HG03025 (cell line): ENCODE measurements around the gene DENND5A.

ENCODE experiments used
- ATAC-seq: cut with Tn5 transposase; IDR thresholded peaks from one replicate; pipeline ENCODE4 v1.9.1; 2021; ENCODE audit warnings: mild to moderate bottlenecking, moderate library complexity; ENCODE audit not compliant: unreplicated experiment, low FRiP score

DENND5A gene

GRCh38 chr11:9142732-9143131 lies 122.4 kb downstream of the DENND5A start:
- no peak for ATAC-seq

GRCh38 chr11:9141186-9141585 lies 124.0 kb downstream of the DENND5A start:
- no peak for ATAC-seq

DNA sequence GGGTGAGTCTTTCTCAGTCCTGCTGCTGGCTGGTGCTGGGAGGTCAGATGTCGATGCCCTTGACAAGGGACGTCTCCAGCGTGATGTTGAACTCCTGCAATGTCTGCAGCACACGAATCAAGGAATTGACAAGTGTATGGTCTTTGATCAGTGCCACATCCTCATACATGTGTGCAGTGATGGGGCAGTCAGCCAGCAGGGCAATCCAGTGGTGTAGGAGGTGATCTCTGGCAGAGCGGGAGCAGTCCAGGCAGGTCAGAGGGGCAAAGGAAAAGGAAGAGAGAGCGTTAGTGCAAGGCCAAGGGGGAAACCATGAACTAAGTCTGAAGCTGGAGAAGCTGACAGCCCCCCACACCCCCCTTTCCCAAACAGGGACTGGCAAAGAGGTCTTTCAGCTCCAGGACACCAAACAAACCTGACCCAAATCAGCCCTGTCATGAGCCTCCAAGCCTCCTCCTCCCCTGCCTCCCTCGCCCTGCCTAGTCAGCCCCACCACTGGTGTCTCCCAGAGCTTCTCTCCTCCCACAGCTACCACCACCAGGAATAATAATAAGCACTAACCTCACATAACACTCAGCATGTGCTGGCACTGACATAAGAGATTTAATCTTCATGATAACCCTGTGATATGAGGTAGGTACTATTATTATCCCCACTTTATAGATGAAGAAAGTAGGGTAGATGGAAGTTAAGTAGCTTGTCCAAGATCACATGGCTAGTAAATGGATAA lies 125.4 kb downstream of the DENND5A start:
- ATAC-seq, result no peak

DNA sequence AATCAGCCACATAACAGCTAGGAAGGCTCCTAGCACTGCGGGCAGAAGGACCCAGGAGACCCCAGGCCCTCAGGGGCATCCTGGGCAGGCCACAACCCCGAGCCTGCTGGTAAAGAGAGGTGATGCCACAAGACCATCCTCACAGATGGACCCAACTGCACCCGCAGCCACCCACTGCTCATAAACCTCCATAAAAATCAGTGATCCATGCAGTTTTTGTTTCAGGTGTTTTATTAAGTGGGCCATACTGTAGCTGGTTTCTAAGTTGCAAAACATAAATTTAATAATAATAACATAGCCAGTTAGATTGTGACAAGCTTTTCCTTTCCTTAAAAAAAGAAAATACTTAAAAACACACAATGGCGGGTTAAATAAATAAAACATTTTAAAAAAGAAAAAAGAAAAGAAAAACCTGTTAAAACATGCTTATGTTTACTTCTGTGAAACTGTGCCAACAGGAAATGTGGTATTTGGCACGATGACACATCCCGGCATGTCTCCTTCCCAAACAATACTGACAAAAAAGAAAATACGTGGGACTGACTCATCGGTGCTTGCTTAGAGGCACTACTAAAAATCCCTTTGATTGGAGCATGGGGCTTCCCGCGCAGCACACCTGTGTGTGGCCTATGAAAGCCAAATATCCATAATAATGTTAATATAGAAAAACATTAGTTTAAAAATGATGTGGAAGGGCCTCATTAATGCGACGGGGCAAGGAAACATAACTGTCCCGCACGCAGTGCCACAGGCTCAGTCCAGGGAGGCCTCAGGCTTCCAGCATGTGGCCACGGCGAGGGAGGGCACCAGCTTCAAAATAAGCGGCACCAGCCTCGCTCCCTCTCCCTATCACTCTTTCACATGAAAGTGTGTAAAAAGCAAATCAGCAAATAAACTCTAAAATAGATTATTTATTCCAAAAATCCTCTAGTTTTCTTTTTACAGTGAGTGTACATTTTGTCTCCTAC lies 126.3 kb downstream of the DENND5A start:
- ATAC-seq, result no peak

DNA sequence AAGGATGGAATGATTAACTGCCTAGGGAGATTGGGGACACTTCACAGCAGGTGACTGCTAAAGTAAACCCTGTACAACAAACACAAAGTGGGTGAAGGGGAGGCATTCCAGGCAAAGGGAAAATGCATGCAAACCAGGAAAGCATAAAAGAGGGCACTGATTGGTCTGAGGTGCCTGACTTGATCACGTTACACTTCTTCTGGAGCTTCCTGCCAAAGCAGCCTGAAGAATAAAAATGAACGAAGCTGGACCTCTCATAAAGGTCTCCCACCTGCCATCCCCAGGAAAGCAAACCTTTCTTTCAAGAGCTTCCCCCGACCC lies 127.1 kb downstream of the DENND5A start:
- no peak for ATAC-seq

GRCh38 chr11:9137293-9138132 lies 127.6 kb downstream of the DENND5A start:
- no peak for ATAC-seq

- ATAC-seq, result no peak
Observed at GRCh38 chr11:9136741-9137140, 128.4 kb downstream of the DENND5A start.

DNA sequence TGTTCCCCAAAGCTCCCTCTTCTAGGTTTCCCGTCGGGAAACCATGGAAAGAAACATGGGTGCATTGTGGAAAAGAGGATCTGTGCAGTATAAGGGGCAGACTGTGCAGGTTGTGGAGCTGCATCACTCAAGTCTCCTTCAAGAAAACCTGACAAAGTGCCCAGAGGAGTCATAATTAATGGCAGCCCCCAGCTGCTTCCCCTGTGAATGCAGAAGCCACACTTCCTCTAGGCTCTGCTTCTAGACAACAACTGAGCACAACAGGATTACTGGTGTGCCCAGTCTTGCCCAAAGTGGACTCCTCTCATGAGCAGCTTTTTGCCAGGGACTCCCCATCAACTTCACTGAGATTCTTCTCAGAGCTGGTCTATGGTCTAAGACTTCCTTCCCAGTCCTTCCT lies 131.2 kb downstream of the DENND5A start:
- no peak for ATAC-seq

DNA sequence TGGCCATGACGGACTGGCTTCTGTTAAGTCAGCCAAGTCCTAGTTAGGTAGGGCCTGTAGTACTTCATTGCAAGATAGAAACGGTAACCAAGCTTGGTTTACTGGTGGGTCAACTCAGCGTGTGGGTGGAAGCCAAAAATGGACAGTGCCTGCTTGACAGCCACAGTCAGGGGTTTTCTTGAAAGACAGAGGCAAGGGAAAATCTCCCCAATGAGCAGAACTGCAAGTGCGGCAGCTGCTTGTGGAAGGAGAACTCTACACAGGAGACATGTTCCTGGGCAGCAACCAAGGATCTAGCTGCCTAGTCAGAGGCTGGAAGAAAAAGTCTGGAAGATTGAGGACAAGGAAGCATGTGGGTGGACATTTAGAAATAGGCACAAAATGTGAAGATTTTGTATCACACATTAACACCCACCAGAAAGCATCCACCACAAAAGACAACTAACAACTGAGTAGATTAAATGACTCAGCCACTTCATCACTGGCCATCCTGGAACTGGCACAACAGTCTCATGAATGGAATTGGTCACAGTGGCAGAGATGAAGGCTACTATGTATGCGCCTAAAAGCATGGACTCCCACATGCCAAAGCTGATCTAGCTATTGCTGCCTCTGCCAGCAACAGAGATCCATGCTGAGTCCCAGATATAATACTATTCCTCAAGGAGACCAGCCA lies 132.8 kb downstream of the DENND5A start:
- no peak for ATAC-seq

GRCh38 chr11:9130297-9130696 lies 134.9 kb downstream of the DENND5A start:
- no peak for ATAC-seq

DNA sequence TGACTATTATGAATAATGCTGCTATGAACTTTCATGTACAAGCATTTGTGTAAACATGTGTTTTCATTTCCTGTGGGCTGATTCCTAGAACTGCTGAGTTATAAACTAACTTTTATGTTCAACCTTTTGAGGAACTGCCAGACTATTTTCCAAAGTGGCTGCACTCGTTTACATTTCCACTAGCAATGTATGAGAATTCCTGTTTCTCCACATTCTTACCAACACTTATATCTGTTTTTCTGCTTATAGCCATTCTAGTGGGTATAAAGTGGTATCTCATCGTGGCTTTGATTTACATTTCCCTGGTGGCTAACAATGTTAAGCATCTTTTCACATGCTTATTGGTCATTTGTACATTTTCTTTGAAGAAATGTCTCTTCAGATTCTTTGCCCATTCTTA lies 138.5 kb downstream of the DENND5A start:
- no peak for ATAC-seq

DNA sequence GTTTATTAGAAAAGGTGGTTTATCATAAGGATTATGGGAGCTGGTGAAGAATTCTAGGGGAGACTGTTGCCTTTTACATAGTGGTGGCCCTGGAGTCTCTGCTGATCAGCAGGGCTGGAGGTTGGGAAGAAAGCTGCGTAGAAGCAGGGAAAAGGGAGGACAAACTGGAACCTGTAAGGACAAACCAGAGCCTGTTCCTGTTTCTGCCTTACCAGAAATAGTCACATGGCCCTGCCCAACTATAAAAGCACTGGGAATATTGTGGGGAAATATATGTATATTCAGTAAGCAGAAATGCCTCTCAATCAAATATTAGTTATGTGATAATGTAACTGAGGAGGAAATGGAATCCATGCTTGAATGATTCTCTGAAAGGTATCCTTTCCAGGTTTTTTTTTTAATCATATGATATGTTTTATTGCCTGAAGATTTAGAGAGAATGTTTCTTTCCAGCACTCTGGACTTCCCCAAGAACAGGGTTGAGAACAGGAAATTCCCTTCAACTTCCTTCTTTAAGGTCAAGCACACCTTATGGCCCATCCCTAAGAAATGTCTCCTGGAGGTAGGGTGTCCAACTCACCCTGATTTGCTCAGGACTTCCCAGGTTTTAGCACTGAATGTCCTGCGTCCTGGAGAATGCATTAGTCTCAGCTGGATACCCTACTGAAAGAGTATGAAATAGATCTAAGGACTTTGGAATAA lies 139.8 kb downstream of the DENND5A start:
- ATAC-seq, result no peak

- ATAC-seq, result no peak
Observed at GRCh38 chr11:9123595-9124304, 141.4 kb downstream of the DENND5A start.

GRCh38 chr11:9121469-9121796 lies 143.7 kb downstream of the DENND5A start:
- ATAC-seq, result no peak

DNA sequence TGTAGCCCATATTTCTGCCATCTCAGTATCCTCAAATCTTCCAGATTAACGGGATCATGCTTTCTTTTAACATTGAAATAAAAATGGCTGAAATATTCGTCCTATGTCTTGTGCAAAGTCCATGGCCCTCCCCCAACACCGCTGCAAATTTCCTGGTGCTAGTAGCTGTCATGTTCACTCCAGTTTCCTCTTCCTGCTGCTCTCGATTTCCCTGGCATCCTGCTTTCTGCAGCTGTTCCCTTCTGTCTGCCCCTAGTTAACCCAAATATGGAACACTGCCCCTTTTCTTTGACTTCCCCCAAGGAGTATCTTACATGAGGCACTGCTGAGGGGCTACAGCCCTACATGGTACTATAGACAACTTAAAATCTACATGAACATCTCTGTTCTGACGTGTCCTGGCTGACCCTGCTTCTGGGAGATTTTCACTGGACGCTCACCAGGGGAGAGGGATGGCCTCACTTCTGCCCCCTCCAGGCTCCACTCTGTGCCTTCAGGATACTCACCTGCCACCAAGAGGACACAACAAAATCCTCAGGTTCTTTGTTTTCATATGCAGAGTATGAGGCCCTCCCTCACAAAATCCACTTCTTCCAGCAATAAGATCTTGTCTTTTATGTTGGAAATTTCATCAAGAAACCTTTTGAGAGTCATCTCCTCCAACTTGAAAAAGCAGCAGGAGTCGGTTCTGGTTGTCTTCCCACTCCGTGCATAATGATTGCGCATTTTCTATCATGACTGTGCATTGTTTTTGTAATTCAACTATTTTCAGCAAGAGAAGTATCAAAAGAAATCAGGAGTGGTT lies 144.3 kb downstream of the DENND5A start:
- no peak for ATAC-seq

DNA sequence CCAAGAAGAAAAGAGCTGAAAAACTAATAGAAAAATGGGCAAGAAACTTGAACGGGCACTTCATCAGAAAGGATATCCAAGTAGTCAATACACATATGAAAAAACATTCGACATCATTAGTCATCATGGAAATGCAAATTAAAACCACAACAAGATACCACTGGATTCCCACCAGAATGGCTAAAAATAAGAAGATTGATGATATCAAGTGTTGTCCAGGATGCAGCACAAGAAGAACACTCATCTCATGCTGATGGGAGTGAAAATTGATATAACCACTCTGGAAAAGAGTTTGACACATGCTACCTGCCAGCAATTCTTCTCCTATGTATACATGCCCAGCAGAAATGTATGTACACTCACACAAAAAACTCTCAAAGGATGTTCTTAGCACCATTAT lies 146.9 kb downstream of the DENND5A start:
- no peak for ATAC-seq

- no peak for ATAC-seq
Observed at GRCh38 chr11:9112075-9112474, 153.1 kb downstream of the DENND5A start.
